Measurements from ENCODE around the gene NFATC2IP. TPM values are rescaled to one million over a fixed set of nuclear protein-coding genes. Genes with fewer than 3 reads are reported as not detected.

Gene NFATC2IP
- total RNA-seq, 2 experiments from 2014 or later: 120 to 133 TPM

Other genes starting within 250 kb of the NFATC2IP start
- gene EIF3C, start 239.5 kb upstream of the NFATC2IP start, total RNA-seq: 100 to 1,000 TPM; 389 to 508 TPM
- gene NPIPB9, start 199.2 kb upstream of the NFATC2IP start, total RNA-seq: 1 to 10 TPM; 2.0 to 2.6 TPM
- 100 to 1,000 TPM; 295 to 301 TPM for gene ATXN2L, start 127.9 kb upstream of the NFATC2IP start, total RNA-seq
- 100 to 1,000 TPM; 156 to 199 TPM for gene TUFM, start 104.6 kb upstream of the NFATC2IP start, total RNA-seq
- gene SH2B1, start 87.1 kb upstream of the NFATC2IP start, total RNA-seq: 10 to 100 TPM; 57.3 to 70.9 TPM
- gene ATP2A1, start 72.4 kb upstream of the NFATC2IP start, total RNA-seq: 1 to 10 TPM; 1.5 to 3.4 TPM
- gene RABEP2, start 25.7 kb upstream of the NFATC2IP start, total RNA-seq: 10 to 100 TPM; 18.0 to 19.1 TPM
- gene CD19, start 19.0 kb upstream of the NFATC2IP start, total RNA-seq: not detected
- 10 to 100 TPM; 22.1 to 27.6 TPM for gene SPNS1, start 23.8 kb downstream of the NFATC2IP start, total RNA-seq
- gene LAT, start 34.1 kb downstream of the NFATC2IP start, total RNA-seq: 100 to 1,000 TPM; 200 to 236 TPM

All from activated CD8-positive, alpha-beta memory T cell treated with anti-CD3 and anti-CD28 coated beads, Interleukin-2, amount 10 ng/mL, durations not matched to agents 7 days and 5 days (primary cell).